Progenitor cell of endocrine pancreas (in vitro differentiated cells): ENCODE measurements around the gene MUTYH. TPM values are rescaled to one million over a fixed set of nuclear protein-coding genes. Genes with fewer than 3 reads are reported as not detected.
"Not testable (repeated sequence)": the region's sequence is repeated elsewhere in the genome, so short reads cannot be mapped to it uniquely, and the experiment has no call there.

Experiments
- DNase-seq: peaks from one replicate; pipeline ENCODE4 v3.0.0; 2021; ENCODE audit warnings: low spot score; ENCODE audit not compliant: unreplicated experiment
- H3K27ac Mint-ChIP-seq: 2 replicates; pipeline ENCODE4 v1.8.0; 2021; ENCODE audit warnings: mild to moderate bottlenecking, moderate library complexity, mixed read lengths
- H3K27me3 Mint-ChIP-seq: 2 replicates; pipeline ENCODE4 v1.8.0; 2021; ENCODE audit warnings: mixed read lengths
- H3K36me3 Mint-ChIP-seq: 2 replicates; pipeline ENCODE4 v1.8.0; 2022; ENCODE audit warnings: mixed read lengths; ENCODE audit not compliant: insufficient read depth
- H3K4me1 Mint-ChIP-seq: 2 replicates; pipeline ENCODE4 v1.8.0; 2021; ENCODE audit warnings: low read depth, mixed read lengths
- H3K4me3 Mint-ChIP-seq: 2 replicates; pipeline ENCODE4 v1.8.0; 2021; ENCODE audit warnings: low read depth, mild to moderate bottlenecking, moderate library complexity, mixed read lengths
- H3K9me3 Mint-ChIP-seq: 2 replicates; pipeline ENCODE4 v1.8.0; 2021; ENCODE audit warnings: low read depth, mixed read lengths
- CTCF ChIP-seq: fragments of 200-600 bp; sonication (generic); IDR thresholded peaks from one replicate; pipeline ENCODE4 v1.5.0; 2021; ENCODE audit warnings: antibody characterized with exemption, mild to moderate bottlenecking; ENCODE audit not compliant: unreplicated experiment
- long read RNA-seq: library from polyadenylated mRNA; unstranded; transcript quantifications from one replicate; pipeline ENCODE4 v2.0.0, GENCODE V29; 2020
- total RNA-seq: library from RNA; stranded (reverse); gene quantifications from 2 replicates; pipeline ENCODE4 v1.2.1, GENCODE V29; 2021

The MUTYH gene
- total RNA-seq = 52.3 and 59.3 TPM in 2 replicates
- long read RNA-seq, transcript MUTYH-211 (16 exons, 1,692 nt) = minor isoform, 10 of 96 reads
- long read RNA-seq, transcript MUTYH-206 (16 exons, 1,888 nt) = major isoform, 19 of 96 reads
- long read RNA-seq, transcript MUTYH-202 (16 exons, 1,776 nt) = minor isoform, 17 of 96 reads
- long read RNA-seq, partial matches to known transcripts = 0 of 96 reads
- long read RNA-seq, other reads (novel, unspliced or antisense) = 39 of 96 reads

- peaks cover 1% of the 10 kb centered on the region for H3K36me3 Mint-ChIP-seq
- peak within 1 kb of the TSS; percentile 98 for H3K4me3 Mint-ChIP-seq
- TF ChIP-seq CTCF = no peak
- H3K9me3 Mint-ChIP-seq = no peaks in the 10 kb centered on the region
- no peaks in the 10 kb centered on the region for H3K27me3 Mint-ChIP-seq
- DNase-seq = peak; percentile 83
- H3K4me1 Mint-ChIP-seq = peaks cover 35% of the 10 kb centered on the region
- H3K27ac Mint-ChIP-seq = peak within 1 kb of the TSS; percentile 97
These were observed at the start of gene MUTYH, which contains the start of gene TOE1 for GRCh38 chr1:45339789-45340558. Gene MUTYH, minus strand, starts transcription at chr1:45340440. Its CDS starts 5,935 bp downstream, at chr1:45334505. Gene TOE1, plus strand, starts transcription at chr1:45340170. Its CDS starts 83 bp downstream, at chr1:45340253.

GRCh38 chr1:45386219-45386618, 46.0 kb upstream of the MUTYH start:
- Mint-ChIP-seq H3K4me3 (no peak overlapping the region), H3K27me3 (no peaks in the 10 kb centered on the region), H3K27ac (no peak overlapping the region), H3K9me3 (no peaks in the 10 kb centered on the region), H3K36me3 (no peaks in the 10 kb centered on the region), H3K4me1 (peaks cover 3% of the 10 kb centered on the region)
- DNase-seq = no peak
- TF ChIP-seq CTCF = no peak

GRCh38 chr1:45385302-45385701, 45.1 kb upstream of the MUTYH start:
- no peaks in the 10 kb centered on the region for H3K9me3 Mint-ChIP-seq
- DNase-seq = no peak
- H3K27me3 Mint-ChIP-seq = no peaks in the 10 kb centered on the region
- H3K36me3 Mint-ChIP-seq = no peaks in the 10 kb centered on the region
- H3K4me1 Mint-ChIP-seq = peaks cover 3% of the 10 kb centered on the region
- TF ChIP-seq CTCF = no peak
- H3K27ac Mint-ChIP-seq = no peak overlapping the region
- no peak overlapping the region for H3K4me3 Mint-ChIP-seq

GRCh38 chr1:45384213-45384612, 44.0 kb upstream of the MUTYH start:
- not testable (repeated sequence) for H3K27me3 Mint-ChIP-seq, H3K4me3 Mint-ChIP-seq, H3K27ac Mint-ChIP-seq, DNase-seq, H3K9me3 Mint-ChIP-seq, H3K36me3 Mint-ChIP-seq, H3K4me1 Mint-ChIP-seq

GRCh38 chr1:45383191-45383590, 43.0 kb upstream of the MUTYH start:
- no peak for TF ChIP-seq CTCF
- H3K27me3 Mint-ChIP-seq = no peaks in the 10 kb centered on the region
- no peak for DNase-seq
- H3K36me3 Mint-ChIP-seq = no peaks in the 10 kb centered on the region
- H3K4me3 Mint-ChIP-seq = no peak overlapping the region
- no peaks in the 10 kb centered on the region for H3K9me3 Mint-ChIP-seq
- H3K27ac Mint-ChIP-seq = no peak overlapping the region
- H3K4me1 Mint-ChIP-seq = peaks cover 3% of the 10 kb centered on the region
